HepG2 (cell line): Measurements from ENCODE around the gene SARS2. TPM values are rescaled to one million over a fixed set of nuclear protein-coding genes. Genes with fewer than 3 reads are reported as not detected.
A peak's percentile ranks its signal among the peaks of the same experiment; 100 is the strongest.

Experiments
- ARID5B ChIP-seq: IDR thresholded peaks from 2 replicates; pipeline ENCODE4 v1.4.0; 2020; ENCODE audit warnings: mild to moderate bottlenecking, missing genetic modification reagents
- DNMT3B ChIP-seq: conservative IDR thresholded peaks from 2 replicates; pipeline ENCODE4 v1.6.1; 2016; ENCODE audit warnings: missing biosample characterization, control low read depth
- KDM6A ChIP-seq: IDR thresholded peaks from 2 replicates; pipeline ENCODE4 v1.6.1; 2016; ENCODE audit warnings: low read depth
- LCORL ChIP-seq, 2 experiments: fragments of 450-650 bp in 1 of 2; sonication (generic) in 1 of 2; formaldehyde crosslinking in 1 of 2; IDR thresholded peaks; 2 replicates each; pipeline versions ENCODE4 v1.5.0 to v1.6.1; 2017 to 2020; ENCODE audit warnings: antibody characterized with exemption in 1 of 2, missing genetic modification reagents in 1 of 2
- RFX1 ChIP-seq: fragments of 450-650 bp; IDR thresholded peaks from 2 replicates; pipeline ENCODE4 v1.6.1; 2017
- SIN3A ChIP-seq: IDR thresholded peaks from 2 replicates; pipeline ENCODE4 v1.6.1; 2011; ENCODE audit warnings: low read depth, mild to moderate bottlenecking, control low read depth, low read length, borderline replicate concordance
- SOX6 ChIP-seq, 2 experiments: fragments of 450-650 bp in 1 of 2; sonication (generic) in 1 of 2; formaldehyde crosslinking in 1 of 2; IDR thresholded peaks; 2 replicates each; pipeline versions ENCODE4 v1.4.0 to v1.6.1; 2017 to 2020; ENCODE audit warnings: antibody characterized with exemption in 1 of 2, mild to moderate bottlenecking in 1 of 2, missing genetic modification reagents in 1 of 2
- TOE1 ChIP-seq: sonication (generic); formaldehyde crosslinking; IDR thresholded peaks from 2 replicates; pipeline ENCODE4 v1.4.0; 2020; ENCODE audit warnings: mild to moderate bottlenecking, missing genetic modification reagents
- YEATS4 ChIP-seq: sonication (generic); formaldehyde crosslinking; IDR thresholded peaks from 2 replicates; pipeline ENCODE4 v1.4.0; 2020; ENCODE audit warnings: missing genetic modification reagents, borderline replicate concordance
- ZBTB8A ChIP-seq: sonication (generic); formaldehyde crosslinking; IDR thresholded peaks from 2 replicates; pipeline ENCODE4 v1.4.0; 2020; ENCODE audit warnings: mild to moderate bottlenecking, low read depth, missing genetic modification reagents, borderline replicate concordance
- ZFP91 ChIP-seq: sonication (generic); formaldehyde crosslinking; IDR thresholded peaks from 2 replicates; pipeline ENCODE4 v1.9.0; 2022; ENCODE audit warnings: missing genetic modification reagents, mild to moderate bottlenecking, borderline replicate concordance
- ZGPAT ChIP-seq: IDR thresholded peaks from 2 replicates; pipeline ENCODE4 v1.6.1; 2016; ENCODE audit warnings: mild to moderate bottlenecking
- ZNF646 ChIP-seq: sonication (generic); formaldehyde crosslinking; IDR thresholded peaks from 2 replicates; pipeline ENCODE4 v1.9.0; 2021; ENCODE audit warnings: mild to moderate bottlenecking, missing genetic modification reagents
- ZNF816 ChIP-seq: sonication (generic); formaldehyde crosslinking; IDR thresholded peaks from 2 replicates; pipeline ENCODE4 v1.8.0; 2022; ENCODE audit warnings: missing genetic modification reagents, mild to moderate bottlenecking, borderline replicate concordance
- polyA plus RNA-seq, 8 experiments: library from polyadenylated mRNA; depleted of rRNA in 3 of 8; stranded (reverse) in 7 of 8; unstranded in 1 of 8; fragments of >200 nt; fragmentation: Illumina TruSeq in 4 of 8; extraction: Trizol in 4 of 8; gene quantifications; 2 replicates each; pipeline versions ENCODE4 v1.2.1 to v1.2.3, GENCODE V29; 2011 to 2016; ENCODE audit warnings: low read depth in 4 of 8, missing spikeins in 1 of 8, mixed read lengths in 1 of 8; ENCODE audit not compliant: insufficient read depth in 1 of 8
- total RNA-seq, 5 experiments: library from RNA; depleted of rRNA; stranded (reverse); fragments of >200 nt; fragmentation: Illumina TruSeq; extraction: Trizol; gene quantifications; 2 replicates each; pipeline ENCODE4 v1.2.3, GENCODE V29; 2016; ENCODE audit warnings: low read depth in 1 of 5

Gene SARS2
- total and polyA plus RNA-seq, 2 of the 13 experiments (the other 11 are each of a cell fraction or from before 2014, with no cell fraction given), result 40.0 to 48.6 TPM

GRCh38 chr19:38899447-38900201 lies 30.9 kb downstream of the SARS2 start, which contains the start of the genes NFKBIB and SIRT2 (continued):
- TF ChIP-seq ZNF646 (CRISPR knock-in tag) (no peak), ZGPAT (peak; percentile 79; the same call in 1 of the 2 replicates), KDM6A (CRISPR knock-in tag) (no peak), RFX1 (no peak), ZBTB8A (CRISPR knock-in tag) (peak; percentile 82; the same call in 1 of the 2 replicates), DNMT3B (CRISPR knock-in tag) (no peak), ZNF816 (no peak), SOX6 (IDR thresholded peaks at IDR 0.05) (no peak), SOX6 (CRISPR knock-in tag; IDR thresholded peaks at IDR 0.05) (peak; percentile 37), TOE1 (no peak), LCORL (IDR thresholded peaks at IDR 0.05) (no peak), LCORL (CRISPR knock-in tag; IDR thresholded peaks at IDR 0.05) (peak; percentile 52; the same call in 1 of the 2 replicates), ARID5B (CRISPR knock-in tag) (peak; percentile 18; the same call in 1 of the 2 replicates), ZFP91 (CRISPR knock-in tag) (peak; percentile 80; the same call in 1 of the 2 replicates), SIN3A (peak; percentile 42; the same call in 1 of the 2 replicates), YEATS4 (CRISPR knock-in tag) (peak; percentile 82)
